HG03097 (cell line): ENCODE results near the gene TJP3.

Experiments
- ATAC-seq: cut with Tn5 transposase; IDR thresholded peaks from one replicate; pipeline ENCODE4 v1.9.1; 2021; ENCODE audit not compliant: unreplicated experiment, low FRiP score

Gene TJP3

DNA sequence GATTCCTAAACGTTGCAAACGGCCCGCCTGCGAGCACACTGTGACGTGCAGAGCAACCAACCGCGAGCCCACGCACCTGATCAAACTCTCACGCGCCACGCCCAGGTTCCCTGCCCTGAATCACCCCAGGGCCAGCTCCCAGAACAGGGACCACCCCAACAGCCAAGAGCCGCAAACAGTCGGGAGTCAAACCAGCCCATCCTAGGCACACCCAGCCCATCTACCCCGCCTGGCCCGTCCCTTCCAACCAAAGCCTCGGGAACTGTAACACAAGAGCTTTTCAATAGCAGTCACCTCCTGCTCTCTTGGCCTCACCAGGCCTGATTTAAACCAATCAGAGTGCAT, 16.8 kb upstream of the TJP3 start:
- ATAC-seq = no peak

- no peak for ATAC-seq
Observed at GRCh38 chr19:3691726-3692125, 16.5 kb upstream of the TJP3 start.

GRCh38 chr19:3692141-3693024, 15.8 kb upstream of the TJP3 start:
- ATAC-seq = no peak

DNA sequence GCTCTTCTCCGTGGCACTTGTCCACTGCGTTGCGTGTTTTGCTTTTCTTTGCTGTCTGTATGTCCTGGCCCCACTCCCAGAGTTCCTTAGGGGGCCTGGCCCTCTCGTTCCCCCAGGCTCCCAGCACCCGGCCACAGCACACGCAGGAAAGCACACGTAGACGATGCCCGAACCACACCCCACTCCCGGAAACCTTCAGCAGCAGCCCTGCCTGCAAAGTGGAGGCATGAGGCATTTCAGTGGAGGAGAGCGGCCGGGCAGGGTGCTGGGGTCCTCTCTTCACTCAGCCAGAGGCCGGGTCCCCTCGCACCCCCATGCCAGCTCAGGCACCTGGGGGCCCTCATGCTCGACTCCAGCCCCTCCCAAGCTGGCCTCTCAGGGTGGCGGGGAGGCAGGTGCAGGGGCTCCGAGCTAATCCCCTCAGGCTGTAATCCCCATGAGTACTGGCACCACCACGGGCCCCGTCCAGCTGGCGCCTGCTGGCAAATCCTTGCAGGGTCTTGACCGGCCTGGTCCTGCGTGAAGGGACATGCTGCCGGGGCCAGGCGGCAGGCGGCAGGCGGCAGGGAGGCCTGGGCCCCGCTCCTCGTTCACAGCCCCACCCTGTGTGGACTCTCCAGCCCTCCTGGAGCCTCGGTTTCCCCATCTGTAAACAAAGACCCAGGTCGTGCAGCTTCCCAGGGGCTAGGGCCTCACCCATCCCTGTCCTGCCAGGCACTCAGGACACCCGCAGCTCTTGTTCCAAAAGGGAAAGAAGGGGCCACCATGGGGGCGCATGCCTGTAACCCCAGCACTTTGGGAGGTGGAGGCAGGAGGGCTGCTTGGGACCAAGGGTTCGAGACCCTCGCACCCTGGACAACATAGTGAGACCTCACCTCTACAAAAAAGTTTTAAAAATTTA, 14.9 kb upstream of the TJP3 start:
- no peak for ATAC-seq

DNA sequence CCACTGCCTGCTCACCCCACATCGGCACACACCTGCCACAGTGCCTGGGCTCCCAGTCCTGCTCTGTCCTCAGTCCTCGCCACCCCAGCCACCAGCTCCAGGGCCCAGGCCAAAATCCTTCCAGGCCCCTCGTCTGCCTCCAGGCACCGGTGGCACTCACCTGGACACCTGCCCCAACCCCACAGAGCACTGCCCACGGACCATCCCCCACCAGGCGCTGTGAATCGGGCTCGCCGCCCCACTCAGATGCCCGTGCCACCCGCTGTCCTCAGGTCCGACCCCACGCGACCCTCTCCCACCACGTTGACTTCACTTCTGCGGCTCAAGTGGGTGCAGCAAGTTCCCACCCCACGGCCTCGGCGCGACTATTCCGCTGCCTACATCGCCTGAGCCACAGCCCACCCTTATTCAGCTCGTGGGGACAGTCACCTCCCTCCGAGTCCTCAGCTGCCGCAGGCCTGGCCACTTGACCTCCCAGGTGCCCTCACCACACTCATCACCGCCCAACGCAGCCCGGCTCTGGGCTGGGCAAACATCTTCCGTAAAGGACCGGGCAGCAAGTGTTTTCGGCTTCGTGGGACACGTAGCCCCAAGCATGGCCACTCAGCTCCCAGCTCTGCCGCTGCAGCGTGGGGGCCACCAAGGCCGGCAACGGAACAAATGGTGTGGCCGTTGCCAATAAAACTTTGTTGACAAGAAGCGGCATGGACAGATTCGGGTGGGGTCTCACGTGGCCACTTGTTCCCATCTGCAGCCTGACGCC, 13.6 kb upstream of the TJP3 start:
- no peak for ATAC-seq

GRCh38 chr19:3695124-3695733, 13.0 kb upstream of the TJP3 start:
- no peak for ATAC-seq

GRCh38 chr19:3695986-3696659, 12.1 kb upstream of the TJP3 start:
- ATAC-seq = no peak

- ATAC-seq = no peak
Observed at GRCh38 chr19:3696660-3696995, 11.6 kb upstream of the TJP3 start.

- no peak for ATAC-seq
Observed at GRCh38 chr19:3697094-3697493, 11.1 kb upstream of the TJP3 start.

DNA sequence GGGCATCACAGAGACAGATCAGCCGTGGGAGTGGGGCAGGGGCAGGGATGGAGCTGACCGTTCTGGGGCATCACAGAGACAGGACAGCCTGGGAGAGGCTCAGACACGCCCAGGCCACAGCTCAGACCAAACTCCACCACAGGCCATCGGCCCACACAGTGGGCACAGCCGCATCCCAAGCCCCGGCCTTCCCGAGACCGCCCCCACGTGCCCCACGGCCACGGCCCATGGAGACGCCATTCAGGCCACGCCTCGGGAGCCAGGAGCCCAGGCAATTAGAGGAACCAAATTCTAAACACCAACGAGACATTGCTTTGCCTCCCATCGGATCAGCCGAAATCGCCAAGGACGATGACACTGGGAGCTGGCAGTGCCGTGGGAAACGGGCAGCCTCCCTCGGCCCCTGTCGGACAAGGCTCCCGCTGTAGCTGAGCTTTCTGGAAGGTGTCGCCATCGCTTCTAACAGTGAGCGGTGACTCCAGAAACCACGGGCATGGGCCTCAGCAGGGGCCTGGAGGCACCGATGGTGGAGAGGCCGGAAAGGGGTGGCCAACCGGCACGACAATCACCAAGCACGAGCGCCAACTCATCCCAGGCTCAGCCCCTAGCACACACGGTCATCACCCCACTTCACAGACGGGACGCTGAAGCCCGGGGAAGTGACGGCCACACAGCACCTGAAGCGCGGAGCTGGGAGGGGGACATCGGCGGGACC, 10.4 kb upstream of the TJP3 start:
- no peak for ATAC-seq

DNA sequence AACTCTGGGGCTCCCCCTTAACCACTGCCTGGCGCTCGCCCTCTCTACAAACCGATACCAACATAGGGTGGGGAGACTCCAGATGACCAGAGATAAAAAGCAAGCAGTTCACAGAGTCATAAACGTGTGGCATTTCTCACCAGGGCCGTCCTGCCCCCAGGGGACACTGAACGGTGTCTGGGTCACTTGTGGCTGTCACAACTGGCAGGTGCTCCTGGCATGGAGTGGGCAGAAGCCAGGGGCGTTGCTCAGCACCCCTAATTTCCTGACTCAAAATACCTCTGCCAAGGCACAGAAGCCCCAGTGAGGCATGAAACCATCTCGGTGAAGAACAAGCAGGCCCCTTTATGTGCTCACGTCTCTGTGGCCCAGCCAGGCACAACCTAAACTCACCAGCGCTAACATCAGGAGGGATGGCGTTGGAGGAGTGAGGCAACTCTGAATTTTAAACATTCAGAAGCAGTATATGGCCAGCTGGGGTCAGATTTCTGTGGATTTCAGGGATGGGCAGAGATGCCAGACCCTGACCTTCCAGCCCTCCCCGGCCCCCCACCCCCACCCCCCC, 9.7 kb upstream of the TJP3 start:
- no peak for ATAC-seq

DNA sequence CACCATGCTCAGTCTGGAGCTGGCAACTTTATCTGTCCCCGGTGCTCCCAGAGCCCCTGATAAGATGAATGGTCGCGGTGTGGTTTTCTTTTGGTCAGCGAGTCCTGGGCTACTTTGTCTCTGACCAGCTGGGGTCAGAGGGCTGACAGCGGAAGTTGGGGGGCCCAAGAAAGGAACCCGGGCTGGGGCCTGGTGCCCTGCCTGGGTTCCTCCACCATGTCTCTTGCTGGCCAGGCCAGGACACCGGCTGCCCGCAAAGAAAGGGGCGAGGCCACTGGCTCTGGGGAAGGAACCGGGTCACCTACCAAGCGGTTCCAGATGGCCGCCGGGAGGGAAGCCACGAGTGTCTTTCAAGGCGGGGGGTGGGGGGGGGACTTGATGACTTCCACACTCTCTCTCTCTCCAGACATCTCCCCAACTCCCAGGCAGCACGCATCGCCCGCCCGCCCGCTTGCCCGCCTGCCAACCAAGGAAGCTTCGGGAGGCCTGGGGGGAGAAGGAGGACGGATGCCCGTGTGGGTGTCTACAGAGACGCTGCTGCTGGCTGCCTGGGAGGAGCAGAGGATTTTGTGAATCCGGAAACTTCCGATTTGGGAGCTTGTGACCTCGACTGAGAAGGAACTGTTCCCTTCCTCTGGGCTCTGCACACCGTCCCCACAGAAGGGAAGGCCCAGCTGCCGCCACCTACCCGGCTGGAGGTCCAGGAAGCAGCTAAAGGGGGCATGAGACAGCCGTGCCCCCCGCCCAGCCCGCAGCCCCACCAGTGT, 9.0 kb upstream of the TJP3 start:
- ATAC-seq = no peak

DNA sequence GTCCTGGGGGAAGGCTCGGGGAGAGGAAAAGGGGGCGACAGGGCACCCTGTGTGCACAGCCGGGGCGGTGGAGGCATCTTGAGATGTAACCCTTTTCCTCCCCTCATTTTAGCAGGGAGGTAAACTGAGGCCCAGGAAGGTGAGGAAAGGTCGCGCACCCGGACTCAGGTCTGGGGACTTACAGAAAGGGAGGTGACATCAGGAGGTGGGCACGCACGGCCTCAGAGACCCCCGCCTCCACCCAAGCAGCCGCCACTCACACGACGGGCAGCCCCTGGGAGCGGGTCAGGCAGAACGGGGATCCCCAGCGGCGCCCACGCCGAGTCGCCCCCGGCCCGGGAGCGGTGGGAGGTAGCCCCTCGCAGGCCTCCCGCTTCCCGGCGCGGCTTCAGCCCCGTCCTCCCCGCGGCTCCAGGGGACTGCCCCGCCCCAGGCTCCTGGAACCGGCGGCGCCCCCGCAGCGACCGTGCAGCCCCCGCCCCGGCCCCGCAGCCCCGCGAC, 8.4 kb upstream of the TJP3 start:
- ATAC-seq = peak; percentile 4

GRCh38 chr19:3700242-3701032, 7.7 kb upstream of the TJP3 start, which contains the start of gene PIP5K1C:
TSS of gene PIP5K1C (minus strand) at chr19:3700468. CDS start at chr19:3700390, 78 bp downstream.
- peak; percentile 83 for ATAC-seq

DNA sequence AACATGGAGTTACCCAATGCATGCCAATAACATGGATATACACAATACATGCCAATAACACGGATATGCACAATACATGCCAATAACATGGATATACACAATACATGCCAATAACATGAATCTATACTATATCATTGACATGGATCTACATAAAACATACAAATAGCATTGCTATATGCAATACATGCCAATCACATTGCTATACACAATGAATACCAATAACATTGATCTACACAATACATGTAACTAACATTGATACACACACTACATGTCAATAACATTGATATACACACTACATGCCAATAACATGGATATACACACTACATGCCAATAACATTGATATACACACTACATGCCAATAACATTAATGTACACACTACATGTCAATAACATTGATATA, 7.0 kb upstream of the TJP3 start:
- ATAC-seq = no peak

GRCh38 chr19:3707868-3708206, 347 bp upstream of the TJP3 start:
- ATAC-seq = no peak

DNA sequence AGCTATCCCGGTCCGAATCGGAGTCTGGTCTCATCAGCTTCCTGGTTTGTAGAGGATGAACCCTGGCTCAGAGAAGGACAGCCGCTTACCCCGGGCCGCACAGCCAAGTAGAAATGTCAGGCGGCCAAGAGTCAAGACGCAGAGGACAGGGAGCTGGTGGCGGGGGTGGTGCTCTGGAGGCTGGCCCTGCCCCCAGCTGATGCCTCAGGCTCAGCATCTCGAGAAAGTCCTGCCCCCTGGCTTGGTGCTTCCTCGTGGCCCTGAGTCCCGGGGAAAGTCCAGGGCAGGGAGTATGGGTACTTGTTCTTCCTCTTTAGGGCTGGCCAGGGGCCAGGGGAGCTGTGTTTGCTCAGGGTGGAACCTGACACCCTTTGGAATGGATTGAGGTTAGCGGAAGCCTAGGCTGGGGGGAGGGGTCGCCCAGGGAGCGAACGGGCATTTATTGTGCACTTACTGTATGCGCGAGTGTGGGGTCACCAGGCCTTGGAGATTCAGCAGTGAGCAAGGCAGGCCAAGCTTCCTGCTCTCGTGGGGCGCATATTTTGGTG, 2.2 kb downstream of the TJP3 start:
- no peak for ATAC-seq
